HEK293 (cell line): ENCODE measurements around the gene PPP4R1.

ENCODE experiments used
- CTCF ChIA-PET: fragments of 350-600 bp; formaldehyde crosslinking; extraction: SDS; loops from one replicate; lab custom pipeline; 2021; ENCODE audit warnings: antibody characterized with exemption; lab: Yijun Ruan, JAX
- POLR2A ChIA-PET: fragments of 300-600 bp; formaldehyde crosslinking; extraction: SDS; loops from one replicate; lab custom pipeline; 2020; ENCODE audit warnings: antibody characterized with exemption, inconsistent platforms; lab: Yijun Ruan, JAX
- H3K27ac ChIP-seq: fragments of 200-500 bp; sonication (Bioruptor generic); 2 replicates; pipeline ENCODE4 v1.5.1; 2014; ENCODE audit warnings: low read depth, low read length, control low read depth, inconsistent platforms; ENCODE audit errors: extremely low read depth
- H3K36me3 ChIP-seq, 2 experiments: fragments of 200-500 bp in 1 of 2; sonication (Bioruptor generic) in 1 of 2; 1 replicate in 1 of 2; 2 replicates in 1 of 2; pipeline ENCODE4 v1.5.1; 2014 to 2017; ENCODE audit warnings: inconsistent platforms in 2 of 2, low read length in 2 of 2; ENCODE audit not compliant: control insufficient read depth in 2 of 2, insufficient read depth in 1 of 2
- H3K4me1 ChIP-seq: fragments of 200-500 bp; sonication (Bioruptor generic); 2 replicates; pipeline ENCODE4 v1.5.1; 2014; ENCODE audit warnings: mild to moderate bottlenecking, low read length, inconsistent platforms; ENCODE audit not compliant: control insufficient read depth, insufficient read depth
- H3K4me3 ChIP-seq: 2 replicates; pipeline ENCODE4 v1.5.1; 2011; ENCODE audit warnings: low read depth, mild to moderate bottlenecking, control low read depth, low read length, moderate library complexity
- H3K9me3 ChIP-seq: fragments of 200-500 bp; sonication (Bioruptor generic); 2 replicates; pipeline ENCODE4 v1.5.1; 2014; ENCODE audit warnings: low read depth, low read length, inconsistent platforms; ENCODE audit not compliant: control insufficient read depth, insufficient read depth
- BCL11B ChIP-seq: fragments of 450-650 bp; formaldehyde crosslinking; IDR thresholded peaks from 2 replicates; pipeline ENCODE4 v1.5.1; 2016; ENCODE audit warnings: low read depth, missing biosample characterization, missing genetic modification characterization
- CTCF ChIP-seq: fragments of 450-650 bp; formaldehyde crosslinking; IDR thresholded peaks from 2 replicates; pipeline ENCODE4 v1.5.1; 2016; ENCODE audit warnings: missing biosample characterization, missing genetic modification characterization
- TRIM28 ChIP-seq: IDR thresholded peaks from 2 replicates; pipeline ENCODE4 v1.6.1; 2011; ENCODE audit warnings: low read length, control low read depth, borderline replicate concordance
- YY1 ChIP-seq: fragments of 450-650 bp; formaldehyde crosslinking; IDR thresholded peaks from 2 replicates; pipeline ENCODE4 v1.5.1; 2018; ENCODE audit warnings: missing biosample characterization, missing genetic modification characterization
- YY2 ChIP-seq: fragments of 450-650 bp; formaldehyde crosslinking; IDR thresholded peaks from 2 replicates; pipeline ENCODE4 v1.5.1; 2016; ENCODE audit warnings: missing biosample characterization, missing genetic modification characterization
- ZBTB1 ChIP-seq: fragments of 450-650 bp; formaldehyde crosslinking; IDR thresholded peaks from 2 replicates; pipeline ENCODE4 v1.5.1; 2016; ENCODE audit warnings: missing biosample characterization, missing genetic modification characterization
- ZBTB10 ChIP-seq: fragments of 450-650 bp; formaldehyde crosslinking; IDR thresholded peaks from 2 replicates; pipeline ENCODE4 v1.5.1; 2016; ENCODE audit warnings: missing biosample characterization, missing genetic modification characterization
- ZBTB11 ChIP-seq: fragments of 450-650 bp; formaldehyde crosslinking; conservative IDR thresholded peaks from 2 replicates; pipeline ENCODE4 v1.5.1; 2016; ENCODE audit warnings: low read depth, missing biosample characterization, missing genetic modification characterization
- ZEB2 ChIP-seq: fragments of 450-650 bp; formaldehyde crosslinking; IDR thresholded peaks from 2 replicates; pipeline ENCODE4 v1.5.1; 2016; ENCODE audit warnings: missing biosample characterization, missing genetic modification characterization
- ZNF175 ChIP-seq: fragments of 450-650 bp; formaldehyde crosslinking; IDR thresholded peaks from 2 replicates; pipeline ENCODE4 v1.5.1; 2016; ENCODE audit warnings: missing biosample characterization, missing genetic modification characterization
- ZNF26 ChIP-seq: fragments of 450-650 bp; formaldehyde crosslinking; IDR thresholded peaks from 2 replicates; pipeline ENCODE4 v1.5.1; 2016; ENCODE audit warnings: missing biosample characterization, missing genetic modification characterization
- ZNF311 ChIP-seq: fragments of 450-650 bp; formaldehyde crosslinking; IDR thresholded peaks from 2 replicates; pipeline ENCODE4 v1.5.1; 2017; ENCODE audit warnings: missing biosample characterization, missing genetic modification characterization, borderline replicate concordance
- ZNF398 ChIP-seq: fragments of 450-650 bp; formaldehyde crosslinking; IDR thresholded peaks from 2 replicates; pipeline ENCODE4 v1.5.1; 2017; ENCODE audit warnings: missing biosample characterization, missing genetic modification characterization
- ZNF426 ChIP-seq: fragments of 450-650 bp; formaldehyde crosslinking; IDR thresholded peaks from 2 replicates; pipeline ENCODE4 v1.5.1; 2017; ENCODE audit warnings: missing biosample characterization, missing genetic modification characterization, mild to moderate bottlenecking, inconsistent platforms, moderate library complexity
- ZNF488 ChIP-seq: fragments of 450-650 bp; formaldehyde crosslinking; IDR thresholded peaks from 2 replicates; pipeline ENCODE4 v1.5.1; 2016; ENCODE audit warnings: missing biosample characterization, missing genetic modification characterization
- ZNF514 ChIP-seq: fragments of 450-650 bp; formaldehyde crosslinking; IDR thresholded peaks from 2 replicates; pipeline ENCODE4 v1.5.1; 2016; ENCODE audit warnings: missing biosample characterization, missing genetic modification characterization
- ZNF548 ChIP-seq: fragments of 450-650 bp; formaldehyde crosslinking; IDR thresholded peaks from 2 replicates; pipeline ENCODE4 v1.5.1; 2016; ENCODE audit warnings: missing biosample characterization, missing genetic modification characterization
- ZNF580 ChIP-seq: fragments of 450-650 bp; formaldehyde crosslinking; IDR thresholded peaks from 2 replicates; pipeline ENCODE4 v1.5.1; 2016; ENCODE audit warnings: missing biosample characterization, missing genetic modification characterization
- ZNF701 ChIP-seq: fragments of 450-650 bp; formaldehyde crosslinking; IDR thresholded peaks from 2 replicates; pipeline ENCODE4 v1.5.1; 2016; ENCODE audit warnings: missing biosample characterization, missing genetic modification characterization
- ZNF76 ChIP-seq: fragments of 450-650 bp; formaldehyde crosslinking; IDR thresholded peaks from 2 replicates; pipeline ENCODE4; 2016; ENCODE audit warnings: low read depth, missing biosample characterization, missing genetic modification characterization, borderline replicate concordance
- ZSCAN30 ChIP-seq: fragments of 450-650 bp; IDR thresholded peaks from 2 replicates; pipeline ENCODE4 v1.5.1; 2018; ENCODE audit warnings: missing biosample characterization, mild to moderate bottlenecking, missing genetic modification characterization, moderate library complexity

The PPP4R1 gene

GRCh38 chr18:9637036-9637767 lies 22.8 kb upstream of the PPP4R1 start:
- no peak overlapping the region for H3K4me3 ChIP-seq
- no peak overlapping the region for H3K27ac ChIP-seq
- no peaks in the 10 kb centered on the region for H3K4me1 ChIP-seq
- no peaks in the 10 kb centered on the region for H3K36me3 ChIP-seq
- ChIA-PET CTCF (no interaction called here), POLR2A (no interaction called here)
- H3K9me3 ChIP-seq = no peaks in the 10 kb centered on the region
- TF ChIP-seq ZNF398 (tag by site-specific recombination) (no peak), ZNF26 (no peak), YY1 (tag by site-specific recombination) (no peak), ZNF514 (tag by site-specific recombination) (no peak)

GRCh38 chr18:9634856-9635255 lies 20.5 kb upstream of the PPP4R1 start:
- CTCF ChIA-PET = no interaction called here
- no peaks in the 10 kb centered on the region for H3K9me3 ChIP-seq
- H3K27ac ChIP-seq = no peak overlapping the region
- TF ChIP-seq ZNF426 (tag by site-specific recombination) (no peak), ZNF701 (tag by site-specific recombination) (no peak), ZNF76 (tag by site-specific recombination) (no peak), YY2 (tag by site-specific recombination) (no peak), ZNF548 (tag by site-specific recombination) (no peak), ZNF488 (no peak), ZNF311 (tag by site-specific recombination) (no peak), ZNF580 (tag by site-specific recombination) (no peak), ZNF175 (no peak), ZEB2 (tag by site-specific recombination) (no peak), ZSCAN30 (tag by site-specific recombination) (no peak), CTCF (tag by site-specific recombination) (no peak), TRIM28 (no peak), ZBTB1 (no peak), ZBTB11 (tag by site-specific recombination) (no peak), BCL11B (tag by site-specific recombination) (no peak), ZBTB10 (tag by site-specific recombination) (no peak)
- TF ChIP-seq, all 188 proteins: peak for 0
- POLR2A ChIA-PET = no interaction called here
- no peak overlapping the region for H3K4me3 ChIP-seq
- H3K4me1 ChIP-seq = no peaks in the 10 kb centered on the region
- no peaks in the 10 kb centered on the region for H3K36me3 ChIP-seq
